Measurements from ENCODE around the gene CADPS2.

The CADPS2 gene

GRCh38 chr7:122672536-122672935, 213.7 kb downstream of the CADPS2 start:
- TF ChIP-seq CTCF (conservative IDR thresholded peaks at IDR 0.05; ENCODE audit: low read depth, low read length) = no peak
- DNase-seq (ENCODE audit: low read depth) = no peak
- no peak overlapping the region for H3K4me3 ChIP-seq (ENCODE audit: low read depth, low read length)

DNA sequence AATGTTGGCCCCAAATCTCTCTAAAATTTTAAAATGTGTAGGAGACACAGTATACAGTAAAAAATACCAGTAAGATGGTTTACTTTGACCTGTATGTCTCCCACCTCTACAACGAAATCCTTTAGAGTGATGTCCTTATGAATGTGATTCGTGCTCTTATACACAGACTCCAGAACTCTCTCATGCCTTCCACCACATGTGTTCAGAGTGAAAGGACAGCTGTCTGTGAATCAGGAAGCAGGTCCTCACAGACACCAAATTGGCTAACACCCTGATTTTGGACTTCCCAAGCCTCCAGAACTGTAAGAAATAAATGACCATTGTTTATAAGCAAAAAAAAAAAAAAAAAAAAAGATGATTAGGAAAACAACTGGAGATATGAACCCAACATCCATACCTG, 222.5 kb downstream of the CADPS2 start:
- TF ChIP-seq CTCF (conservative IDR thresholded peaks at IDR 0.05; ENCODE audit: low read depth, low read length) = no peak
- H3K4me3 ChIP-seq (ENCODE audit: low read depth, low read length) = no peak overlapping the region
- DNase-seq (ENCODE audit: low read depth) = no peak

- no peak for TF ChIP-seq CTCF (conservative IDR thresholded peaks at IDR 0.05; ENCODE audit: low read depth, low read length)
- DNase-seq (ENCODE audit: low read depth) = no peak
- H3K4me3 ChIP-seq (ENCODE audit: low read depth, low read length) = no peak overlapping the region
Measured at GRCh38 chr7:122658856-122659255, 227.4 kb downstream of the CADPS2 start.

DNA sequence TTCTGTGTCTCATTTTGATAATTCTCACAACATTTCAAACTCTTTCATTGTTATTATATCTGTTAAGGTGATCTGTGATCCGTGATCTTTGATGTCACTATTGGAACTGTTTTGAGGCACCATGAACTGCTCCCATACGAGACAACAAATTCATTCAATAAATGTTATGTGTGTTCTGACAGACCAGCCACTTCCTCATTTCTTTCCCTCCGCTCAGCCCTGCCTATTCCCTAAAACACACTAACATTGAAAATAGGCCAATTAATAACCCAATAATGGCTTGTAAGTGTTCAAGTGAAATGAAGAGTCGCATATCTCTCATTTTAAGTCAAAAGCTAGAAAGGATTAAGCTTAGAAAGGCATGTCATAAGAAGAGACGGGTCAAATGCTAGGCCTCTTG, 232.6 kb downstream of the CADPS2 start:
- no peak for DNase-seq (ENCODE audit: low read depth)
- no peak overlapping the region for H3K4me3 ChIP-seq (ENCODE audit: low read depth, low read length)
- no peak for TF ChIP-seq CTCF (conservative IDR thresholded peaks at IDR 0.05; ENCODE audit: low read depth, low read length)

DNA sequence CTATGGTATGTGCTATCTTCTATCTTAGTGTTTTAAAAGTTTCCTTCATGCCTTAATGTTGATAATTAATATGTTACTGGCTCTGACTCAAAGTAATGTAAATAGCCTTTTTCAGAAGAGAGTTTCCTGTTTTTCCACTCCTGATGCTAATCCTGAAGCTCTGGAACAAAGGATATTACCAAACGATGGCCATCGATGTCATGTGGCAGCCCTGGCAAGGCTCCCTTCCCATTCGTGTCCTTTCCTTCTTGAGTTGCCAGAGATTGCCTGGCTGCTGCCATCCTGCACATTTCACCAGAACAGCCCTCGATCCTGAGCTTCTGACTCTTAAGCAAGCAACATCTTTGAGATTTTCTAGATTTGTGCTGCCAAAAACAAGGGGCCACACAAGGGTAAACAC, 233.4 kb downstream of the CADPS2 start:
- DNase-seq (ENCODE audit: low read depth) = no peak
- no peak overlapping the region for H3K4me3 ChIP-seq (ENCODE audit: low read depth, low read length)
- no peak for TF ChIP-seq CTCF (conservative IDR thresholded peaks at IDR 0.05; ENCODE audit: low read depth, low read length)

GRCh38 chr7:122651451-122651850, 234.8 kb downstream of the CADPS2 start:
- peak; percentile 45 for DNase-seq (ENCODE audit: low read depth)
- TF ChIP-seq CTCF (conservative IDR thresholded peaks at IDR 0.05; ENCODE audit: low read depth, low read length) = no peak
- H3K4me3 ChIP-seq (ENCODE audit: low read depth, low read length) = no peak overlapping the region

DNA sequence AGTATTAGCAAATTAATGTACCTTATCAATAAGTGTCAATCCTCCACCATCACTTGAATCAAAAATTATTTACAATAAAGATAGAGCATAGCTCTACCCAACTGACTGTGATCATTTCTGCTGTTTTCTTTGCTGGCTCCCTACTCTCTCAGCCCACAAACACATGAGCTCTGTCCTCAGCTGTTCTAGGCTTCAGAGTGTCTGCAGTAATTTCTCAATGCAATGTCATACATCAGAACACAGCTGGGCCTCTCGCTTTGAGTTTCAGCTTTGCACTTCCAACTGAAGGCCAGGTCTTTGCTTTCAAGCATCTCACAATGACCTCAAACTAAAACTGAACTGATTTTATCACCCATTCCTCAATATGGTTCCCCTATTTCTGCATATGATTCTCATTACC, 243.0 kb downstream of the CADPS2 start:
- H3K4me3 ChIP-seq (ENCODE audit: low read depth, low read length) = no peak overlapping the region
- DNase-seq (ENCODE audit: low read depth) = peak; percentile 14
- TF ChIP-seq CTCF (conservative IDR thresholded peaks at IDR 0.05; ENCODE audit: low read depth, low read length) = no peak
